GM10847 (cell line): Measurements from ENCODE around the gene PBX4.

Source experiments
- POLR2A ChIP-seq: IDR thresholded peaks from 2 replicates; pipeline ENCODE4 v1.6.1; 2011; ENCODE audit not compliant: insufficient read length; ENCODE audit errors: extremely low read depth

PBX4 gene

GRCh38 chr19:19533841-19534240 is 84.6 kb downstream of the PBX4 start:
- TF ChIP-seq POLR2A, result no peak

- TF ChIP-seq POLR2A, result no peak
Observed at GRCh38 chr19:19532806-19533701, 85.4 kb downstream of the PBX4 start.

GRCh38 chr19:19531951-19532805 is 86.3 kb downstream of the PBX4 start:
- TF ChIP-seq POLR2A, result no peak

- TF ChIP-seq POLR2A, result no peak
Observed at GRCh38 chr19:19530889-19531288, 87.6 kb downstream of the PBX4 start.

GRCh38 chr19:19530423-19530804 is 88.1 kb downstream of the PBX4 start:
- TF ChIP-seq POLR2A, result no peak

GRCh38 chr19:19529783-19530422 is 88.6 kb downstream of the PBX4 start:
- TF ChIP-seq POLR2A, result no peak

GRCh38 chr19:19528721-19529490 is 89.6 kb downstream of the PBX4 start, which contains the start of gene YJEFN3:
YJEFN3 (plus strand) TSS chr19:19528911; CDS start chr19:19528933, 22 bp downstream.
- TF ChIP-seq POLR2A, result no peak

GRCh38 chr19:19527674-19528625 is 90.5 kb downstream of the PBX4 start:
- no peak for TF ChIP-seq POLR2A

- no peak for TF ChIP-seq POLR2A
Observed at GRCh38 chr19:19527371-19527656, 91.2 kb downstream of the PBX4 start.

GRCh38 chr19:19526581-19527370 is 91.7 kb downstream of the PBX4 start:
- TF ChIP-seq POLR2A, result no peak

GRCh38 chr19:19525611-19526380 is 92.7 kb downstream of the PBX4 start:
- TF ChIP-seq POLR2A, result no peak

GRCh38 chr19:19524053-19524452 is 94.4 kb downstream of the PBX4 start:
- TF ChIP-seq POLR2A, result no peak
